NCI-H748 (cell line): ENCODE data around the gene FLYWCH2.
"Not testable (repeated sequence)": the region's sequence is repeated elsewhere in the genome, so short reads cannot be mapped to it uniquely, and the experiment has no call there.

Source experiments
- DNase-seq: peaks from one replicate; lab custom pipeline; 2025; ENCODE audit not compliant: unreplicated experiment; lab: John Stamatoyannopoulos, UW

The FLYWCH2 gene

DNA sequence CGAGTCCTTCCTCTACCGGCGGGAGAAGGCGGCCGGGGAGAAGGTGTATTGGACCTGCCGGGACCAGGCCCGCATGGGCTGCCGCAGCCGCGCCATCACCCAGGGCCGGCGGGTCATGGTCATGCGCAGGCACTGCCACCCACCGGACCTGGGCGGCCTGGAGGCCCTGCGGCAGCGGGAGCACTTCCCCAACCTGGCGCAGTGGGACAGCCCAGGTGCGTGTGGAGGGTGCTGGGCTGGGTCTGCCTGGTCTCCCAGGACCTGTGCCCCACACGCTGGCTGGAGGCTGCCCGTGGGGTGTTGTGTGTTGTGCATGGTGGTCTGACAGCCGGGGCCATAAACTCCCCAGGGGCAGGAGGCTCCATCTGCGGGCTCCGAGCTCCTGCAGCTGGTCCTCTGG is 54.2 kb downstream of the FLYWCH2 start:
- DNase-seq, result no peak

DNA sequence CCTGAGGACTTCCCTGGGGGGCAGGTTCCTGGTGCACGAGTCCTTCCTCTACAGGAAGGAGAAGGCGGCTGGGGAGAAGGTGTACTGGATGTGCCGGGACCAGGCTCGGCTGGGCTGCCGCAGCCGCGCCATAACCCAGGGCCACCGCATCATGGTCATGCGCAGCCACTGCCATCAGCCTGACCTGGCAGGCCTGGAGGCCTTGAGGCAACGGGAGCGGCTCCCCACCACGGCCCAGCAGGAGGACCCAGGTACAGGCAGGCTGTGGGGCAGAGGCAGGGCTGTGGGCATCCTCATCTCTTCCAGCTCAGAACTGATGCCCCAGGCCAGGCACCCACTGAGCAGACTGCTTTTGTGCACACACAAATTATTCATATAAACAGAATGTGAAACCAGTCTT is 55.2 kb downstream of the FLYWCH2 start:
- no peak for DNase-seq

DNA sequence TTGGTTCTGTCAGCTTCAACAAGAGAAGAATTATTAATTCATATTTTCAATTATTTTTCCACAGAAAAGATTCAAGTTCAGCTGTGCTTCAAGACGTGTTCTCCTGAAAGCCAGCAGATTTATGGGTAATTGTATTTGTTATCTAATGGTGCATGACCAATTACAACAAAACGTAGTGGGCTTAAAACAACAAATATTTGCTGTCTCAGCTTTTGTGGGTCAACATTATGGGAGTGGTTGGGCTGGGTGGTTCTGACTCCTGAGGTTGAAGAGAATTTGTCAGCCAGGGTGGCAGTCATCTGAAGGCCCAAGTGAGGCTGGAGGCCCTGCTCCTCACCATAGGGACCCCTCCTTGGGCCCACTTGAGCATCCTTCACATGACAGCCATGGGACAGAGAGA is 57.0 kb downstream of the FLYWCH2 start:
- no peak for DNase-seq

DNA sequence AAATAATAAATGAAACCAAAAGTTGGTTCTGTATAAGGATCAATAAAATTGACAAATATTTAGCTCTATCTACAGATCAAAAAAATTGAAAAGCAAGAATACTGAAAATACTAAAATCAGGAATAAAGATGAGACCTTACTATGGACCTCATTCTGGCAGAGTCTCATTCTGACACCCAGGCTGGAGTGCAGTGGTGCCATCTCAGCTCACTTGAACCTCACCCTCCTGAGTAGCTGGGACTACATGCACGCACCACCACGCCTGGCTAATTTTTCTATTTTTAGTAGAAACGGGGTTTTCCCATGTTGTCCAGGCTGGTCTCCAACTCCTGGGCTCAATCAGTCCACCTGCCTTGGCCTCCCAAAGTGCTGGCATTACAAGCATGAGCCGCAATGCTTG is 59.0 kb downstream of the FLYWCH2 start:
- DNase-seq, result no peak

DNA sequence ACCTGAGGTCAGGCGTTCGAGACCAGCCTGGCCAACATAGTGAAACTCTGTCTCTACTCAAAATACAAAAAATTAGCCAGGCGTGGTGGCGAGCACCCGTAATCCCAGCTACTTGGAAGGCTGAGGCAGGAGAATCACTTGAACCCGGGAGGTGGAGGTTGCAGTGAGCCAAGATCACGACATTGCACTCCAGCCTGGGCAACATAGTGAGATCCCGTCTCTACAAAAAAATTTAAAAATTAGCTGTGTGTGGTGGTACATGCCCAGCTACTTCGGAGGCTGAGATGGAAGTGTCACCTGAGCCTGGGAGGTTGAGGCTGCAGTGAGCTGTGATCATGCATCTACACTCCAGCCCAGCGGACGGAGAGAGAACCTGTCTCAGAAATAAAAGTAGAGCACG is 60.7 kb downstream of the FLYWCH2 start:
- DNase-seq, result not testable (repeated sequence)

DNA sequence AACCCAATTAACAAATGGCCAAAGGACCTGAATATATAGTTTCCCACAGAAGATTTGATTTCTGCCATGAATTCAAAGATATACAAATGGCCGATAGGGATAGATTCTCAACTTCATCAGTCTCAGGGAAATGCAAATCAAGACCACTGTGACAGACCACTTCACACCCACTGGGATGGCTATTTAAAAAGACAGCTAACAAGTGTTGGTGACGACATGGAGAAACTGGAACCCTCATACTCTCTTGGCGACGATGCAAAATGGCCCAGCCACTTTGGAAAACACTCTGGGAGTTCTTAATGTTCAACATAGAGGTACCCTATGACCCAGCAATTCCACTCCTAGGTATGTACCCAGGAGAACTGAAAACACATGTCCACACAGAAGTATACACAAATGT is 63.6 kb downstream of the FLYWCH2 start:
- DNase-seq, result no peak
